SU-DHL-6 (cell line): ENCODE measurements around the gene CENPX.

ENCODE experiments used
- H2AFZ ChIP-seq: fragments of 200-600 bp; sonication (generic); 2 replicates; pipeline ENCODE4 v1.6.1; 2014; ENCODE audit warnings: low read depth, mild to moderate bottlenecking, moderate library complexity, mixed read lengths, antibody characterized with exemption, low read length; ENCODE audit not compliant: severe bottlenecking
- H3F3A ChIP-seq: fragments of 200-600 bp; shearing (Covaris generic); 2 replicates; pipeline ENCODE4 v1.6.0; 2016; ENCODE audit warnings: antibody characterized with exemption, mild to moderate bottlenecking; ENCODE audit not compliant: insufficient read depth
- H3K27ac ChIP-seq: fragments of 200-600 bp; sonication (generic); 2 replicates; pipeline ENCODE4 v1.5.1; 2016; ENCODE audit warnings: low read depth, mild to moderate bottlenecking, low read length, moderate library complexity, mixed read lengths
- H3K27me3 ChIP-seq: fragments of 200-600 bp; sonication (generic), shearing (Covaris generic); 2 replicates; pipeline ENCODE4 v1.6.0; 2014; ENCODE audit warnings: mild to moderate bottlenecking, low read length
- H3K36me3 ChIP-seq: fragments of 200-600 bp; sonication (generic); 2 replicates; pipeline ENCODE4 v1.6.1; 2014; ENCODE audit warnings: mild to moderate bottlenecking, low read length, mixed read lengths
- H3K4me2 ChIP-seq: fragments of 300-600, 200-600 bp; shearing (Covaris generic), sonication (generic); 2 replicates; pipeline ENCODE4 v1.6.0; 2014; ENCODE audit warnings: low read length, low read depth, mild to moderate bottlenecking; ENCODE audit not compliant: poor library complexity, severe bottlenecking
- H3K4me3 ChIP-seq: fragments of 200-600 bp; sonication (generic); 2 replicates; pipeline ENCODE4 v1.5.1; 2014; ENCODE audit warnings: antibody characterized with exemption, low read length, mild to moderate bottlenecking, mixed read lengths; ENCODE audit not compliant: insufficient read depth, poor library complexity, severe bottlenecking
- H3K79me2 ChIP-seq: fragments of 200-600 bp; sonication (generic); 2 replicates; pipeline ENCODE4 v1.6.1; 2014; ENCODE audit warnings: mild to moderate bottlenecking, low read length, moderate library complexity; ENCODE audit not compliant: insufficient read depth
- H3K9ac ChIP-seq: fragments of 200-600 bp; sonication (generic); 2 replicates; pipeline ENCODE4 v1.7.0; 2014; ENCODE audit warnings: mild to moderate bottlenecking, low read length
- H3K9me2 ChIP-seq: fragments of 200-600 bp; sonication (generic); replicated peaks from 2 replicates; pipeline ENCODE4 v1.6.1; 2014; ENCODE audit warnings: low read length; ENCODE audit not compliant: insufficient read depth
- H3K9me3 ChIP-seq: fragments of 200-600 bp; sonication (generic); 2 replicates; pipeline ENCODE4 v1.6.1; 2014; ENCODE audit warnings: low read length, mixed read lengths; ENCODE audit not compliant: insufficient read depth
- H4K20me1 ChIP-seq: fragments of 200-600 bp; sonication (generic); 2 replicates; pipeline ENCODE4 v1.6.1; 2014; ENCODE audit warnings: low read depth, mild to moderate bottlenecking, antibody characterized with exemption, low read length, moderate library complexity, mixed read lengths
- EZH2phosphoT487 ChIP-seq: fragments of 200-600 bp; sonication (generic), shearing (Covaris generic); conservative IDR thresholded peaks from 2 replicates; pipeline ENCODE4 v1.6.1; 2018; ENCODE audit warnings: mild to moderate bottlenecking, antibody characterized with exemption, low read length, moderate library complexity, mixed read lengths
- TF ChIP-seq, protein P1 (sequence below): fragments of 200-600 bp; sonication (generic); IDR thresholded peaks from one replicate; pipeline ENCODE4 v1.5.1; 2017; ENCODE audit warnings: antibody characterized with exemption, mild to moderate bottlenecking, low read length, moderate library complexity; ENCODE audit not compliant: insufficient read depth, poor library complexity, severe bottlenecking

CENPX gene

DNA sequence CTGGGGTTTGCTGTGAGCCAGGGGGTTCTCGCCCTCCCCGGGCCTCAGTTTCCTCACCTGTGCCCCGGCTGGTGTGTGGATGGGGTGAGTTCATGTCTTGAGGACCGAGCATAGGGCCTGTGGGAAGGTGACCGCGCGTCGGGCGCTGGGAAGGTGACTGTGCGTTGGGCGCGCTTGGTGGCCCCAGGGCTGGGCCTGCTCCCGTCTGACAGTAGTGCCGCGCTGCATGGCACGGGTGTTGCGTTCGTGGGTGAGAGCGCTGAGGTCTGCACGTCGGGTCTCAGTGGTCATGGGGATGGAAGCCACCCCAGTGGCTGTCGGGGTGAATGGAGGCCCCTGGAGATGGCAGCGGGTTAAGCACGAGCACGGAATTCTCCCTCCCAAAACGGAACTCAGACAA lies 36.1 kb downstream of the CENPX start:
- H3K36me3 ChIP-seq = no peaks in the 10 kb centered on the region
- no peaks in the 10 kb centered on the region for H3K9me3 ChIP-seq
- H3K27ac ChIP-seq = no peak overlapping the region
- no peaks in the 10 kb centered on the region for H3F3A ChIP-seq
- peaks cover 2% of the 10 kb centered on the region; the same call in 1 of the 2 replicates for H3K79me2 ChIP-seq
- H3K4me3 ChIP-seq = no peak overlapping the region
- no peaks in the 10 kb centered on the region for H3K27me3 ChIP-seq
- no peak overlapping the region for H2AFZ ChIP-seq
- H3K9ac ChIP-seq = no peak overlapping the region
- no peak for TF ChIP-seq EZH2phosphoT487
- TF ChIP-seq, protein P1, sequence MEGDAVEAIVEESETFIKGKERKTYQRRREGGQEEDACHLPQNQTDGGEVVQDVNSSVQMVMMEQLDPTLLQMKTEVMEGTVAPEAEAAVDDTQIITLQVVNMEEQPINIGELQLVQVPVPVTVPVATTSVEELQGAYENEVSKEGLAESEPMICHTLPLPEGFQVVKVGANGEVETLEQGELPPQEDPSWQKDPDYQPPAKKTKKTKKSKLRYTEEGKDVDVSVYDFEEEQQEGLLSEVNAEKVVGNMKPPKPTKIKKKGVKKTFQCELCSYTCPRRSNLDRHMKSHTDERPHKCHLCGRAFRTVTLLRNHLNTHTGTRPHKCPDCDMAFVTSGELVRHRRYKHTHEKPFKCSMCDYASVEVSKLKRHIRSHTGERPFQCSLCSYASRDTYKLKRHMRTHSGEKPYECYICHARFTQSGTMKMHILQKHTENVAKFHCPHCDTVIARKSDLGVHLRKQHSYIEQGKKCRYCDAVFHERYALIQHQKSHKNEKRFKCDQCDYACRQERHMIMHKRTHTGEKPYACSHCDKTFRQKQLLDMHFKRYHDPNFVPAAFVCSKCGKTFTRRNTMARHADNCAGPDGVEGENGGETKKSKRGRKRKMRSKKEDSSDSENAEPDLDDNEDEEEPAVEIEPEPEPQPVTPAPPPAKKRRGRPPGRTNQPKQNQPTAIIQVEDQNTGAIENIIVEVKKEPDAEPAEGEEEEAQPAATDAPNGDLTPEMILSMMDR = no peak
- no peak overlapping the region for H3K4me2 ChIP-seq
- H3K9me2 ChIP-seq = no peaks in the 10 kb centered on the region
- H4K20me1 ChIP-seq = no peaks in the 10 kb centered on the region

DNA sequence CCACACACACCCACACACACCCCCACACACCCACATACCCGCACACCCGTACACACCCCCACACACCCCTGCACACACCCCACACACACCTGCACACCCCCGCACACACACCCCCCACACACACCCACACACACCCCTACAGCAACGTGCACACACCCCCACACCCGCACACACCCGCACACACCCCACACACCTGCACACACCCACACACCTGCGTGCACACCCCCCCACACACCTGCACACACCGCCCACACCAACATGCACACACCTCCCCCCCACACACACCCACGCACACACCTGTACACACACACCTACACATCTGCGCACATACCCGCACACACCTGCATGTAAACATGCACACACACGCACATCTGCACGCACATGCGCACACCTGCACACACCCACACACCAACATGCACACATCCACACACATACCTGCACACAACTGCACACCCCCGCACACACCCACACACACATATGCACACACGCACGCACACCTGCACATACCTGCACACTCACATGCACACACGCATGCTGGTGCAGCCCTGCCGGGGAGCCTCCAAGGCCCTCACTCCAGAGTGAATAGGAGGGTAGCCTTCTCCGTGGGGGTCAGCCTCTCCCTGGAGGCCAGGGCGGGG lies 37.8 kb downstream of the CENPX start:
- TF ChIP-seq EZH2phosphoT487 = no peak
- TF ChIP-seq, protein P1 = no peak
- no peaks in the 10 kb centered on the region for H3K27me3 ChIP-seq
- no peaks in the 10 kb centered on the region for H3F3A ChIP-seq

DNA sequence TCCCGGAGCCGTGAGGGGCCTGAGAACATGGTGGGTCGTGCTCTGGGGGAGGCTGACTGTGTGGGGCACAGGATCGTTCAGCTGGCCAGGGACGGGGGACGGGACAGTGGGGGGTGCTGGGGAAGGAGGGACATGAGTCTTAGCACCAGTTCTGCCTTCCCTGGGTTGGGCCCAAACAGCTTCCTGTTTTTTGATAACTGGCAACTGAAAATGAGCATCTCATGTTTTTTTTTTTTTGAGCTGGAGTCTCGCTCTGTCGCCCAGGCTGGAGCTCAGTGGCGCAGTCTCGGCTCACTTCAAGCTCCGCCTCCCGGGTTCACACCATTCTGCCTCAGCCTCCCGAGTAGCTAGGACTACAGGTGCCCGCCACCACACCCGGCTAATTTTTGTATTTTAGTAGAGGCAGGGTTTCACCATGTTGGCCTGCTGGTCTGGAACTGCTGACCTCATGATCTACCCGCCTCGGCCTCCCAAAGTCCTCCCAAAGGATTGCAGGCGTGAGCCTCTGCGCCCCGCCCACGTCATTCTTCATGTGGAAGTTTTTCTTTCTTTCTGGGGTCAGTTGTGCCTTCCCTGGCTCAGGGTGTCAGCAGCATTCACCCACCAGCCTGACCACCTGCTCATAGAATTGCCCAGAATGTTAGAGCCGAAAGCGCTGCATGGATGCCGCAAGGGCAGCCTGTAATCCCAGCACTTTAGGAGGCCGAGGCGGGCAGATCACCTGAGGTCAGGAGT lies 38.9 kb downstream of the CENPX start:
- Histone ChIP-seq H3K27ac (no peak overlapping the region), H3K4me2 (no peak overlapping the region), H3K79me2 (no peaks in the 10 kb centered on the region), H3K4me3 (no peak overlapping the region), H3K9me2 (no peaks in the 10 kb centered on the region), H4K20me1 (no peaks in the 10 kb centered on the region), H2AFZ (no peak overlapping the region), H3K27me3 (no peaks in the 10 kb centered on the region), H3K9me3 (no peaks in the 10 kb centered on the region), H3K36me3 (no peaks in the 10 kb centered on the region), H3F3A (no peaks in the 10 kb centered on the region), H3K9ac (no peak overlapping the region)
- TF ChIP-seq, protein P1 = no peak
- no peak for TF ChIP-seq EZH2phosphoT487

More for the DNA sequence above, 37.8 kb downstream of the CENPX start:
- Histone ChIP-seq H3K4me3 (no peak overlapping the region), H3K9me3 (no peaks in the 10 kb centered on the region), H3K9me2 (no peaks in the 10 kb centered on the region), H3K9ac (no peak overlapping the region), H2AFZ (no peak overlapping the region), H3K27ac (no peak overlapping the region), H3K4me2 (no peak overlapping the region), H3K36me3 (no peaks in the 10 kb centered on the region), H4K20me1 (no peaks in the 10 kb centered on the region), H3K79me2 (no peaks in the 10 kb centered on the region)
